ENCODE results near the gene GFOD1. TPM values are rescaled to one million over a fixed set of nuclear protein-coding genes. Genes with fewer than 3 reads are reported as not detected.

GFOD1 gene
- total RNA-seq, 3 donors from 2014 or later = 25.5 to 39.0 (median 38.1) TPM

DNA sequence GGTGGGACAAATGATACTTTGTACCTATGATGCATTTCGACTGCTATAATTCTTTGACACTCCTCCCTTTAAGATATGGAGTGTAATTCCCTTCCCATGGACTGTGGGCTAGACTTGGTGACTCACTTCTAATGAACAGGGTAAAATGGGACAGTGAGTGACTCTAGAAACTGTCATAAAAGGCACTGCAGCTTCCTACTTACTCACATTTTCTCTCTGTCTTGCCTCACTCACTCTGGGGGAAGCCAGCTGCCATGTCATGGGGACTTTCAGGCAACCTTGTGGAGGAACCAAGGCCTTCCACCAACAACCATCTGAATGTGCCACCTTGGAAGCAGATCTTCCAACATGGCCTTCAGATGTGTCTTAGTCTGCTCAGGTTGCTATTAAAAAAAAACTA lies 12.9 kb upstream of the GFOD1 start:
- ATAC-seq = peak; percentile 80 to 82
- no peaks in the 10 kb centered on the region for H3K36me3 Mint-ChIP-seq (ENCODE audit: insufficient read depth)
- H3K4me1 Mint-ChIP-seq (ENCODE audit: low read depth) = peaks cover 3% of the 10 kb centered on the region
- H3K9me3 Mint-ChIP-seq = no peaks in the 10 kb centered on the region
- no peak overlapping the region for H3K4me3 Mint-ChIP-seq
- no peaks in the 10 kb centered on the region for H3K27me3 Mint-ChIP-seq (ENCODE audit: low read depth)
- DNase-seq = no peak

- Mint-ChIP-seq H3K27me3 (ENCODE audit: low read depth) (no peaks in the 10 kb centered on the region), H3K4me1 (ENCODE audit: low read depth) (peaks cover 3% of the 10 kb centered on the region), H3K9me3 (no peaks in the 10 kb centered on the region), H3K4me3 (no peak overlapping the region), H3K36me3 (ENCODE audit: insufficient read depth) (no peaks in the 10 kb centered on the region)
- ATAC-seq (no peak), DNase-seq (no peak)
Measured at GRCh38 chr6:13496513-13497190, 9.3 kb upstream of the GFOD1 start.

GRCh38 chr6:13495818-13496217 lies 8.4 kb upstream of the GFOD1 start:
- Mint-ChIP-seq H3K36me3 (ENCODE audit: insufficient read depth) (no peaks in the 10 kb centered on the region), H3K4me3 (no peak overlapping the region), H3K9me3 (no peaks in the 10 kb centered on the region), H3K4me1 (ENCODE audit: low read depth) (peaks cover 3% of the 10 kb centered on the region), H3K27me3 (ENCODE audit: low read depth) (no peaks in the 10 kb centered on the region)
- DNase-seq (no peak), ATAC-seq (no peak)

DNA sequence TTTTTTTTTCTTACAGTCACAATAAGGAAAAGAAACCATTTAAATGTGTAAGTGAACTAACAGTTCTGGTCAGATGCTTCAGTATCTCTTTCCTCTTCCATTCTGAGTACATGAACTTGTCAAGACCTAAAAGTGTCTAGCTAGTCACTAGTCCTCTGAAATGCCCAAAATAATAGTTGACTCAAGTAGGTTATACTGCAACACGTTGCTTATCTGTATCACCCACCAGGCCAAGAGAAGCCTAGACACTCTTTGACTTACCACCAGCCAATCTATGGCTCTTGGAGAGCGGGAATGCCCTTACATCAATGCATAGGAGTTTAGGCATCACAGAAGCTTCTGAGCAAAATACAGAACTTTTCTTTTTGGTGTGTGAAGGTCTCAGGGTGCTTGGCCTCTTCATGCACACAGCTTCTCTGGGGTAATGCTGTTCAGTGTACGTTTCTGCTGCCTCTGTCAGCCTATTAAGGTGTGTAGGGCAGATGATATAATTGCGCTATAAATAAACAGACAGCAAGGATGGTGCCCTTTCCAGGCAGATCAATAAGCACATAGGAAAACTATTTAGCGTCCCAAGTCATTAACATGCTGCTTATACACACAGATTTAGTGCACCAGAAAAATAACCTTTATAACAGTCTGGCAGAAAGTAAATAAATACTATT lies 7.8 kb upstream of the GFOD1 start:
- H3K27me3 Mint-ChIP-seq (ENCODE audit: low read depth) = no peaks in the 10 kb centered on the region
- DNase-seq (no peak), ATAC-seq (no peak)
- peaks cover 3% of the 10 kb centered on the region for H3K4me1 Mint-ChIP-seq (ENCODE audit: low read depth)
- H3K9me3 Mint-ChIP-seq = no peaks in the 10 kb centered on the region
- no peaks in the 10 kb centered on the region for H3K36me3 Mint-ChIP-seq (ENCODE audit: insufficient read depth)
- H3K4me3 Mint-ChIP-seq = no peak overlapping the region

DNA sequence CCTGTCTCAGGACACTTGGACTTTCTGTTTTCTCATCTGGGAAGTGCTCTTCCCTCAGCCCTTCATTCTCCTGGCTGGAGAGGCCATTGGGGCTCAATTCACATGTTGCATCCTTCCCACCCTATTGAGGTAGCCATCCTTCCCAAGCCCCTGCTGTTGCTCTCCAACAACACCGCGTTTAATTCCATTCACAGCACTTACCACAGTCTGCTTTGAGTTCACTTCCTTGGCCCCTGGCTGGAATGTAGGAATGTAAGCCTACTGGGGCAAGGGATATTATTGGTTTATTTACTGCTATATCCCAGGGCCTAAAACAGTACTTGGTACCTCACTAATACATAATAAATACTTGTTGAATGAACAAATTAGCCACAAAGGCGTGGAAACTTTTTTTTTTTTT lies 6.7 kb upstream of the GFOD1 start:
- Mint-ChIP-seq H3K36me3 (ENCODE audit: insufficient read depth) (no peaks in the 10 kb centered on the region), H3K9me3 (no peaks in the 10 kb centered on the region), H3K4me1 (ENCODE audit: low read depth) (no peaks in the 10 kb centered on the region), H3K27me3 (ENCODE audit: low read depth) (no peaks in the 10 kb centered on the region), H3K4me3 (no peak overlapping the region)
- DNase-seq (no peak), ATAC-seq (no peak)

- DNase-seq (no peak), ATAC-seq (no peak)
- Mint-ChIP-seq H3K27me3 (ENCODE audit: low read depth) (no peaks in the 10 kb centered on the region), H3K9me3 (no peaks in the 10 kb centered on the region), H3K4me1 (ENCODE audit: low read depth) (no peaks in the 10 kb centered on the region), H3K36me3 (ENCODE audit: insufficient read depth) (no peaks in the 10 kb centered on the region), H3K4me3 (no peak overlapping the region)
Measured at GRCh38 chr6:13493147-13493546, 5.7 kb upstream of the GFOD1 start.

DNA sequence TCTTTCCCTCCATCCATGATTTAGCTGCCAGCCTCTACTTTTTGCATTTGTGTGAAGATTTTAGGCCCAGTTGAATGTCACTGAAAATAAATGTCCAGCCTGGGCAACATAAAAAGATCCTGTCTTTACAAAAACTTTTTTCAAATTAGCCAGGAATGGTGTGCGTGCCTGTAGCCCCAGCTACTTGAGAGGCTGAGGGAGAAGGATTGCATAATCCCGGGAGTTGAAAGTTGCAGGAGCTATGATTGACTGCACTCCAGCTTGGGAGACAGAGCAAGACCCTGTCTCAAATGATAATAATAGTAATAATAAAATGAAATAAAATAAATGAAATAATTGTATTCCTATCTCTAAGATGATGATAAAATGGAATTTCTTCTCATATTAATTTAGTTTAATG lies 5.0 kb upstream of the GFOD1 start:
- no peaks in the 10 kb centered on the region for H3K4me1 Mint-ChIP-seq (ENCODE audit: low read depth)
- ATAC-seq (no peak), DNase-seq (no peak)
- no peak overlapping the region for H3K4me3 Mint-ChIP-seq
- H3K27me3 Mint-ChIP-seq (ENCODE audit: low read depth) = no peaks in the 10 kb centered on the region
- no peaks in the 10 kb centered on the region for H3K9me3 Mint-ChIP-seq
- H3K36me3 Mint-ChIP-seq (ENCODE audit: insufficient read depth) = no peaks in the 10 kb centered on the region

- ATAC-seq = no peak
- no peaks in the 10 kb centered on the region for H3K27me3 Mint-ChIP-seq (ENCODE audit: low read depth)
- peaks cover 2% of the 10 kb centered on the region for H3K4me1 Mint-ChIP-seq (ENCODE audit: low read depth)
- H3K9me3 Mint-ChIP-seq = no peaks in the 10 kb centered on the region
- no peak for DNase-seq
- H3K4me3 Mint-ChIP-seq = no peak overlapping the region
- no peaks in the 10 kb centered on the region for H3K36me3 Mint-ChIP-seq (ENCODE audit: insufficient read depth)
Measured at GRCh38 chr6:13491538-13491937, 4.1 kb upstream of the GFOD1 start.

DNA sequence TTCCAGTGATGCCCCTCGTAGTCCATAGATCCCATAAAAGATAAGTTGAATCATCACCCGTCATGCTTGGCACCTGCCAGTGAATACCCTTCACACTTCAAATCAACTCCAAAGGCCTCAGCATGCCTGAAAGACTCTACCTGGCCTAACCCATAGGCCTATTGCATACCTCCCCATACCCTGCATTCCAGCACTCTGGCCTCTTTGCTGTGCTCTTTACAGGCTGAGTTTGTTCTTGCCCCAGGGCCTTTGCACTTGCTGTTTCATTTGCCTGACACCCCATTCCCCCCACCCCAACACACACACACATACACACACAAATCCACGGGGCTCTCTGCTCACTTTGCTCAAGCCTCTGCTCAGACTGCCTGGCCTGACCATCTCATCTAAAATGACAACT lies 3.0 kb upstream of the GFOD1 start:
- Mint-ChIP-seq H3K27me3 (ENCODE audit: low read depth) (peaks cover 5% of the 10 kb centered on the region), H3K4me1 (ENCODE audit: low read depth) (peaks cover 10% of the 10 kb centered on the region), H3K4me3 (no peak overlapping the region), H3K9me3 (no peaks in the 10 kb centered on the region), H3K36me3 (ENCODE audit: insufficient read depth) (no peaks in the 10 kb centered on the region)
- DNase-seq = no peak
- no peak for ATAC-seq

DNA sequence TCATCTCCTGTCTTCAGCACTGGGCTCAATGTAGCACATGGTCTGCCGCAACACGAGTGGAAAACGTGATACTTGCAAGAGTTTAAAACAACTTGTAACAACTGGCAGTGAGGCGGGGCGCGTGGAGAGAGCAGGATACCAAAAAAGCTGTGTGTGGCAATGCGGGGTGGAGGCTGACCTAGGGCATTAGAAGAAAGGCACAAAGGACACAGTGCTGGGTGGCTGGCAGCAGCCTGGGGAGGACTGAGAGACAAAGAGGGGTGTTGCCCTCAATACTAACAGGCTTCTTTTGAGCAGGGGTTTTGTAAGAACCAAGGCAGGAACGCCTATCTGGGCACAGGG lies 1.5 kb upstream of the GFOD1 start:
- no peaks in the 10 kb centered on the region for H3K36me3 Mint-ChIP-seq (ENCODE audit: insufficient read depth)
- H3K27me3 Mint-ChIP-seq (ENCODE audit: low read depth) = peaks cover 11% of the 10 kb centered on the region

DNA sequence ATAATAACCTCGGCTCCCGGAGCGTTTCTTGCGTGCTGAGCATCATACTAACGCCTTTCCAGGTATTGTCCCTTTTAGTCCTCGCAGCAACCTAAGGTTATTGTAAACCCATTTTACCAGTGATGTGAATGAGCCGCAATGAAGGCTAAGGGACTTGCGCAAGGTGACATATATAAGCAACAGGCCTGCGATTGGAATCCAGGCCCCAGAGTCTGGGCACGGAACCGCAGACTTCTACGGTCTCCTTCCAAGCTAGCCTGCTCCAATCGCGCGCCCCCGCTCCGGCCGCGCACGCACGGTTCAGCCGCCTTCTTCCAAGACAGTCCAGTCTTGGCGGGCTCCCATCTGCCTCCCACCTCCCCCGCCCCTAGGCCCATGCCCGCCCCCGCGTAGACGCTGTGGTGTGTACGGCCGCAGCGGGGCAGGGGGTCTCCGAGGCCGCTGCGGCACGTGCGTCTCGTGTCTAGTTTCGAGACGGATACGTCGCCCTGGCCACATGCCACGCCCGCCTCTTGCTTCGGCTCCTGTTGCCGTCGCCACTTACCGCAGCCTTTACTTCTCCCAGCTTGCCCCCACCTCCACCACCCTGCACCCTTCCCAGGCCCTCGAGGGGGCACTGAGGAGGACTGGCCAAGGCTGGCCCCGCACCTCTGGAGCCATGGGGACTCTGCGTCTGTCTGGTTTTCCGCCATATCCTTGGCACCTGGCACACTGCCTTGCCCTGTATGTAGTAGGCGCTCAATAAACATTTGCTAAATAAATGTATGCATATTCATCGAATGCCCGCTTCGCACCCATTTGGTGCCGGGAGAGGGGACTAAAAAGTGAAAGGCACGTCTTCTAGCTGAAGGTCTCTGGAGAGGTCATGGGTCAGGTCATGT lies 855 bp upstream of the GFOD1 start:
- ATAC-seq (no peak), DNase-seq (no peak)
- Mint-ChIP-seq H3K36me3 (ENCODE audit: insufficient read depth) (no peaks in the 10 kb centered on the region), H3K4me1 (ENCODE audit: low read depth) (peaks cover 30% of the 10 kb centered on the region), H3K27me3 (ENCODE audit: low read depth) (peaks cover 11% of the 10 kb centered on the region), H3K9me3 (no peaks in the 10 kb centered on the region), H3K4me3 (peak overlapping the region; percentile 86)

More for the DNA sequence above, 1.5 kb upstream of the GFOD1 start:
- no peaks in the 10 kb centered on the region for H3K9me3 Mint-ChIP-seq
- no peak for ATAC-seq
- H3K4me3 Mint-ChIP-seq = peak overlapping the region; percentile 86
- H3K4me1 Mint-ChIP-seq (ENCODE audit: low read depth) = peaks cover 24% of the 10 kb centered on the region
- DNase-seq = no peak

DNA sequence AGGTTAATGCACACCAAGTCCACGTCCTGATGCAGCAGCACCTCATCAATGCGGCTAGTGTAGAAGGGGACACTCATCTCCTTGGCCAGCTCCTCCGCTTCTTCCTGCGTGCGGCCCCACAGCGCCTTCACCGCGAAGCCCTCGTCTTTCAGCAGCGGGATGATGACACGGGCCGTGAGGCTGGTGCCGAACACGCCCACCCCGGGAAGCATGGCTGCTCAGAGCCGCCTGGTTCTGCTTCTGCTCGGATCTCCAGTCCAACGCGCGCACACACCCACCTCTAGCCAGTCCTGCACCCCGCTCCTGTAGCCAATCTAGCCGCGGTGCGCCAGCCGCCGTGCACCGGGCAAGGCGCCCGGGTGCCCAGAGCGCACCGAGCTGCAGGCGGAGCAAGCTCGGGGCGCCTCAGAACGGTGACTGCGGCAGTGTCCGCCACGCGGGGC lies 700 bp downstream of the GFOD1 start:
- DNase-seq = peak; percentile 55
- Mint-ChIP-seq H3K4me1 (ENCODE audit: low read depth) (peaks cover 30% of the 10 kb centered on the region), H3K36me3 (ENCODE audit: insufficient read depth) (no peaks in the 10 kb centered on the region)

GRCh38 chr6:13485923-13486562 lies 1.4 kb downstream of the GFOD1 start:
- no peaks in the 10 kb centered on the region for H3K9me3 Mint-ChIP-seq
- peaks cover 31% of the 10 kb centered on the region for H3K4me1 Mint-ChIP-seq (ENCODE audit: low read depth)
- no peaks in the 10 kb centered on the region for H3K36me3 Mint-ChIP-seq (ENCODE audit: insufficient read depth)
- DNase-seq = peak; percentile 43
- peak; percentile 6 to 12 for ATAC-seq
- peaks cover 11% of the 10 kb centered on the region for H3K27me3 Mint-ChIP-seq (ENCODE audit: low read depth)
- peak overlapping the region; percentile 95 for H3K4me3 Mint-ChIP-seq

More for the DNA sequence above, 700 bp downstream of the GFOD1 start:
- Mint-ChIP-seq H3K27me3 (ENCODE audit: low read depth) (peaks cover 11% of the 10 kb centered on the region), H3K9me3 (no peaks in the 10 kb centered on the region), H3K4me3 (peak overlapping the region; percentile 95)
- ATAC-seq = peak; percentile 58 to 60

DNA sequence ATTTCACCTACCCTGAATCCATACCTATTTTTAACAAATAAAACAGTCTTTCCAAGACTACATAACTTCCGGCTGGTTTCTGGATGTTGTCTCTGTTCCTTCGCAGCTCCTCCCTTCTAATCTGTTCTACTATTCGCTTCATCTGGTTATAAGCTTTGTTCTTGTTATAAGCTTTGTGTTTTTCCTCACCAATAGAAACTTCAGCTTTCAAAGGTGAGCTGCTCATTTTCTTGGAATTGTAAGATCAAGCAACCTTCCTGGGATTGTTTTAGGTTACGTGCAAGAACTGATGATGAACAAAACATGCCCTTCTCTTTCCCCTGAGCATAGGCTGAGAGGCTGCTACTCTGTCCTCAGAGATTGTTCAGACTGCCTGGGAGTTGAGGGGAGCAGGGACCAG lies 2.1 kb downstream of the GFOD1 start:
- Mint-ChIP-seq H3K36me3 (ENCODE audit: insufficient read depth) (no peaks in the 10 kb centered on the region), H3K4me3 (peak overlapping the region; percentile 95), H3K4me1 (ENCODE audit: low read depth) (peaks cover 34% of the 10 kb centered on the region), H3K27me3 (ENCODE audit: low read depth) (peaks cover 11% of the 10 kb centered on the region), H3K9me3 (no peaks in the 10 kb centered on the region)
- ATAC-seq (no peak), DNase-seq (no peak)
